ENCODE data around the gene HLF.
"Not testable (repeated sequence)": the region's sequence is repeated elsewhere in the genome, so short reads cannot be mapped to it uniquely, and the experiment has no call there.

HLF gene

GRCh38 chr17:55325406-55325805, 60.6 kb downstream of the HLF start:
- Mint-ChIP-seq H3K4me3 (no peak overlapping the region), H3K9me3 (no peaks in the 10 kb centered on the region), H3K27me3 (peaks cover 3% of the 10 kb centered on the region), H3K4me1 (no peaks in the 10 kb centered on the region), H3K27ac (no peak overlapping the region), H3K36me3 (ENCODE audit: low read depth) (peaks cover 2% of the 10 kb centered on the region)
- no peak for DNase-seq
- no peak for ATAC-seq

GRCh38 chr17:55326030-55326429, 61.3 kb downstream of the HLF start:
- Mint-ChIP-seq H3K36me3 (ENCODE audit: low read depth) (peaks cover 2% of the 10 kb centered on the region), H3K27me3 (peaks cover 5% of the 10 kb centered on the region), H3K9me3 (no peaks in the 10 kb centered on the region), H3K27ac (no peak overlapping the region), H3K4me1 (no peaks in the 10 kb centered on the region), H3K4me3 (no peak overlapping the region)
- ATAC-seq (no peak), DNase-seq (no peak)

GRCh38 chr17:55327225-55328088, 62.7 kb downstream of the HLF start:
- Mint-ChIP-seq H3K4me3 (no peak overlapping the region), H3K27me3 (peaks cover 5% of the 10 kb centered on the region), H3K27ac (no peak overlapping the region), H3K9me3 (no peaks in the 10 kb centered on the region), H3K4me1 (peaks cover 4% of the 10 kb centered on the region), H3K36me3 (ENCODE audit: low read depth) (peaks cover 2% of the 10 kb centered on the region)
- DNase-seq (no peak), ATAC-seq (no peak)

DNA sequence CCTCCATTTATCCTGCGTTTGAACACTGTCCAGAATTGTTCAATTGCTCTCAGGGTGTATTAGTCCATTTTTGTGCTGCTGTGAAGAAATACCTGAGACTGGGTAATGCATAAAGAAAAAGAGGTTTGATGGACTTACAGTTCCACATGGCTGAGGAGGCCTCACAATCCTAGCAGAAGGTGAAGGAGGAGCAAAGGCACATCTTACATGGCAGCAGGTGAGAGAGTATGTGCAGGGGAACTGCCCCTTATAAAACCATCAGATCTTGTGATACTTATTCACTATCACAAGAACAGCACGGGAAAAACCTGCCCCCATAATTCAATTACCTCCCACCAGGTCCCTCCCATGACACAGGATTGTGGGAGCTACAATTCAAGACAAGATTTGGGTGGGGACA, 63.8 kb downstream of the HLF start:
- H3K4me3 Mint-ChIP-seq; H3K4me1 Mint-ChIP-seq; H3K36me3 Mint-ChIP-seq (ENCODE audit: low read depth); H3K27ac Mint-ChIP-seq; H3K9me3 Mint-ChIP-seq; H3K27me3 Mint-ChIP-seq; ATAC-seq; DNase-seq: not testable (repeated sequence)

- Mint-ChIP-seq H3K4me1 (peaks cover 4% of the 10 kb centered on the region), H3K4me3 (no peak overlapping the region), H3K27ac (no peak overlapping the region), H3K36me3 (ENCODE audit: low read depth) (peaks cover 2% of the 10 kb centered on the region), H3K9me3 (no peaks in the 10 kb centered on the region), H3K27me3 (peaks cover 5% of the 10 kb centered on the region)
- DNase-seq, result no peak
- ATAC-seq, result no peak
Observed at GRCh38 chr17:55330344-55330933, 65.7 kb downstream of the HLF start.

DNA sequence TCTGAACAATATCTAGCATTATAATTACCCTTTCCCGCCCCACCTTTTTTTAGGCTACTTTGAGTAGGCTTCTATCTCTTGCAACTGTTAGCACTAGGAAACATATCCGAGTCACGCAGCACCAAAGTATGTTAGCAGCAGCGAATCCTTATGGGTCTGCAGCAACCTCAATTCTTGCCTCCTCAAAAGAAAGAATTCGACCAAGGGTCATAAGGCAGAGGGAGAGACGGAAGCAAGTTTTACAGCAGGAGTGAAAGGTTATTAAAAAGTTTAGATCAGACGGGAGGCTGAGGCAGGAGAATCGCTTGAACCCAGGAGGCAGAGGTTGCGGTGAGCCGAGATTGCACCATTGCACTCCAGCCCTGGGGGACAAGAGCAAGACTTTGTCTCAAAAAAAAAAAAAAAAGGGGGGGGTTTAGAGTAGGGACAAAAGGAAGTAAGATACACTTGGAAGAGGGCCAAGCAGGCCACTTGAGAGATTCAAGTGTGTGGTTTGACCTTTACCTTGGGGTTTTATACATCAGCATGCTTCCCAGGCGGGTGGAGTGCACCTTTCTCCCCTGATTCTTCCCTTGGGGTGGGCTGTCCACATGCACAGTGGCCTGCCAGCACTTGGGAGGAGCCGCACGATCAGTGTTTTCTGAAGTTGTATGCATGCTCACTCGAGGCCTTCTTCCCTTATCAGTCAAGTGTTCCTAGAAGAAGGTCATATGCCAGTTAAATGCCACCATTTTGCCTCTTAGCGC, 67.7 kb downstream of the HLF start:
- Mint-ChIP-seq H3K4me1 (peaks cover 4% of the 10 kb centered on the region), H3K27me3 (peaks cover 9% of the 10 kb centered on the region), H3K27ac (no peak overlapping the region), H3K4me3 (no peak overlapping the region), H3K9me3 (no peaks in the 10 kb centered on the region), H3K36me3 (ENCODE audit: low read depth) (peaks cover 2% of the 10 kb centered on the region)
- DNase-seq, result no peak
- ATAC-seq, result no peak

GRCh38 chr17:55334285-55334684, 69.5 kb downstream of the HLF start:
- DNase-seq (no peak), ATAC-seq (no peak)
- Mint-ChIP-seq H3K4me3 (no peak overlapping the region), H3K27ac (no peak overlapping the region), H3K4me1 (peaks cover 4% of the 10 kb centered on the region), H3K9me3 (peaks cover 3% of the 10 kb centered on the region), H3K36me3 (ENCODE audit: low read depth) (no peaks in the 10 kb centered on the region), H3K27me3 (peaks cover 15% of the 10 kb centered on the region)

DNA sequence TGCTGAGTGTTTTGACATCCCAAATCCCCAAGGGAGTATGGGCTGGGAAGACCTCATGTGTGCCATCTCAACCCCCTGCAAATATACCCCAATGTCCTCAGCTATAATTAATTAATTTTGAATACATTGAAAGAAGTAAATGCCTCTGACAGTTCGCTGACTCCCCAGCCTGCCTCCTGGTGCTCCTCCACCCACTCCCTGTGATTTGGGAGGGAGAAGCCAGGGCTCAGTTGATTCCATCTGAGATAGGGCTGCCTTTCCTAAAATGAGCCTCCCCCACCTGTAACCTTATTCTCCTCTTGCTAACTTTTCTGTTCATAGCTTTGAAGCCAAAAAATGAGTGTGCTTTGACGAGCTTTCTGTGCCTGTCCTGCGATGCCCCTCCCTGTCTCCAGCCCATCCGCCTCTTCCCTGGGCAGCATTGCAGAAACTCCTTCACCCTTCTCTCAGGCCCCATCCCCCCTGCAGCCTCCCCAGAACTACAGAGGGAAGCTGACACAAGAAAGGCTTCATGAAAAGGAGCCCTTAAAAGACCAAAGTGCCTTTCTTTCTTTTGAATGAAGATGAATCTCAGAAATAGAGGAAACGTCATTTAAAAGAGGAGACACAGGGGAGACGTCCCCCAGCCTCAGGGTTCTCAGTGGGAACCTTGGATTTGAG, 70.3 kb downstream of the HLF start:
- H3K27me3 Mint-ChIP-seq, result peaks cover 22% of the 10 kb centered on the region
- H3K4me3 Mint-ChIP-seq, result no peak overlapping the region
- ATAC-seq (no peak), DNase-seq (no peak)
- no peak overlapping the region for H3K27ac Mint-ChIP-seq
- peaks cover 9% of the 10 kb centered on the region for H3K4me1 Mint-ChIP-seq
- H3K9me3 Mint-ChIP-seq, result peaks cover 3% of the 10 kb centered on the region
- no peaks in the 10 kb centered on the region for H3K36me3 Mint-ChIP-seq (ENCODE audit: low read depth)

- no peak overlapping the region for H3K4me3 Mint-ChIP-seq
Observed at GRCh38 chr17:55335625-55336024, 70.9 kb downstream of the HLF start.

GRCh38 chr17:55336426-55336825, 71.7 kb downstream of the HLF start:
- Mint-ChIP-seq H3K27me3 (peaks cover 18% of the 10 kb centered on the region), H3K27ac (no peak overlapping the region), H3K4me3 (no peak overlapping the region), H3K9me3 (peaks cover 3% of the 10 kb centered on the region), H3K4me1 (peaks cover 11% of the 10 kb centered on the region), H3K36me3 (ENCODE audit: low read depth) (no peaks in the 10 kb centered on the region)
- DNase-seq, result no peak
- ATAC-seq, result no peak

More at GRCh38 chr17:55335625-55336024, 70.9 kb downstream of the HLF start:
- DNase-seq (no peak), ATAC-seq (no peak)
- peaks cover 11% of the 10 kb centered on the region for H3K4me1 Mint-ChIP-seq
- peaks cover 3% of the 10 kb centered on the region for H3K9me3 Mint-ChIP-seq
- no peaks in the 10 kb centered on the region for H3K36me3 Mint-ChIP-seq (ENCODE audit: low read depth)
- no peak overlapping the region for H3K27ac Mint-ChIP-seq
- H3K27me3 Mint-ChIP-seq, result peaks cover 18% of the 10 kb centered on the region

DNA sequence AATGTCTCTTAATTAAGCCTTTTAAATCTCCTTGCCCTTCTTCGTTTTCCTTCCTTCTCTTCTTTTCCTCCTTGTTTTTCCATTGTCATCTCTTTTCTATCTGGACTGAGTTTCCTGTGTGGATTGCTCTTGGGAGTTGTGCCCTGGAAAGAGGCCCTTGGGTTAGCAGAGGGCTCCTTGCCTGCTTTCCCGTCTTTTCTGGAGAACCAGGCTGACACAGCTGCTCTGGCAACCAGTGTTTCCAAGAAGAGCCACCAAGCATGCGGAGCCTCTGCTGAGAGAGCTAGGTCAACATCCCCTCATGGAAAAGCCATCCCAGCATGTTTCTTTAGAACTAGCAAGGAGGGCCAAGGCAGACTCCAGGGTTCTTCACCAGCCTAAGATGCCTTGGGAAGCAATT, 75.4 kb downstream of the HLF start:
- Mint-ChIP-seq H3K4me3 (no peak overlapping the region), H3K27ac (no peak overlapping the region), H3K4me1 (peaks cover 32% of the 10 kb centered on the region), H3K36me3 (ENCODE audit: low read depth) (no peaks in the 10 kb centered on the region), H3K27me3 (peaks cover 18% of the 10 kb centered on the region), H3K9me3 (peaks cover 3% of the 10 kb centered on the region)
- DNase-seq, result no peak
- ATAC-seq, result no peak

GRCh38 chr17:55340686-55341085, 75.9 kb downstream of the HLF start:
- Mint-ChIP-seq H3K27ac (no peak overlapping the region), H3K27me3 (peaks cover 18% of the 10 kb centered on the region), H3K4me1 (peaks cover 32% of the 10 kb centered on the region), H3K36me3 (ENCODE audit: low read depth) (no peaks in the 10 kb centered on the region), H3K4me3 (no peak overlapping the region), H3K9me3 (peaks cover 3% of the 10 kb centered on the region)
- ATAC-seq, result no peak
- DNase-seq, result no peak

DNA sequence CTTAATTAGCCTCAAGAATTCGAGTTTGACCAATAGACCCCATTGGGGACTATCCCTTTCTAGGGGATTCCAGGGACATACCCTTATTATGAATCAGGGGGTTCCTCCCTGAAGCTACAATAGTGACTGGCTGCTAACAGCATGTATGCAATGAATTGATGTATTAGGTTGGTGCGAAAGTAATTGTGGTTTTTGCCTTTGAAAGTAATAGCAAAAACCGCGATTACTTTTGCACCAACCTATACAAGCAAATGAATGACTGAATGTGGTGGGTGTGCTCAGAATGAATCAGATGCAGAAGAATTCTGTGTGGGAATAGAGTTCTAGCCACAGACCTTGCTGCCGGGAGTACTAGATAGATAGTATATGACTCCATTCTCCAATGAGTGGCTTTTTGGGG, 76.7 kb downstream of the HLF start:
- Mint-ChIP-seq H3K4me1 (peaks cover 32% of the 10 kb centered on the region), H3K36me3 (ENCODE audit: low read depth) (no peaks in the 10 kb centered on the region), H3K9me3 (peaks cover 3% of the 10 kb centered on the region), H3K27ac (no peak overlapping the region), H3K4me3 (no peak overlapping the region), H3K27me3 (peaks cover 17% of the 10 kb centered on the region)
- peak; percentile 45 for ATAC-seq
- no peak for DNase-seq

DNA sequence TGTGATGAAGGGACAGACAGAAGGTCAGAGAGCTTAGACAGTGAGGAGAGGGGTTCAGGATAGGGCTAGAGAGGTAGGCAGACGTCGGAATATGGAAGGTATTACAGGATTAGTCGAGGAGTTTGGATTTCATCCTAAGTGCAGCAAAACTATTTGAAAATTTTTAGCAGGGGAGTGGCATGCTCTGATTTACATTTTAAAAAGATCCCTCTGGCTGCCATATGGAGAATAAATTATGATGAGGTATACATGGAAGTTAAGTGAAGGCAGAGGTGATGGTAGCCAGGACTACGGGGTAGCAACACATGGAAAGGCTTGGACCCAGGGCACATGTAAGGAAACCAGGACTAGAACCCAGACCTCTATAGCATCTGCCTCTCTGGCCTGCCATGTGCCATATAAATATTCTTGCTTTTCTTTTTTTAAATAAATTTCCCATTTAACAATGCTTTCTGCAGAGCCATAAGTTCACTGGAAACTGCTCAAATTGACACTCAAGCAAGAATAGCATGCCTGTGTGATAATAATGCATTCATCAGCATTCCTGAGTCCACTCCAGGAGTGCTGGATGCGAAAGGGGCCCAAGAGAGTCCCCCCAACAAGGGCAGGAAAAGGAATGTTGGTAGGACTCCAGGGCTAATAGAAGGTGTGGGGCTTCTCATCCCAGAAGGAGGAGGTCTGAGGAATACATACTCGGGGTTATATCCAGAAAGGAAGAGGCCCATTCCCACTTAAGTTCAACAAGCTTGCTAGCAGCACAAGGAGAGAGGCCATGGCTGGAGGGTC, 78.2 kb downstream of the HLF start:
- peaks cover 22% of the 10 kb centered on the region for H3K27me3 Mint-ChIP-seq
- H3K36me3 Mint-ChIP-seq (ENCODE audit: low read depth), result no peaks in the 10 kb centered on the region
- peaks cover 3% of the 10 kb centered on the region for H3K9me3 Mint-ChIP-seq
- H3K4me1 Mint-ChIP-seq, result peaks cover 37% of the 10 kb centered on the region
- DNase-seq, result no peak
- no peak overlapping the region for H3K4me3 Mint-ChIP-seq
- no peak for ATAC-seq
- peak overlapping the region; percentile 4 for H3K27ac Mint-ChIP-seq

All from activated naive CD8-positive, alpha-beta T cell treated with anti-CD3 and anti-CD28 coated beads, Interleukin-2, amount 50 U/mL, for 24 hours (primary cell).